Adrenal gland (tissue), 5 donors: Measurements from ENCODE around the gene SCARB1.
A peak's percentile ranks its signal among the peaks of the same experiment; 100 is the strongest.

Experiments
- POLR2A ChIP-seq, 2 donors: fragments of 450-650 bp; IDR thresholded peaks; one replicate each; pipeline ENCODE4 v1.6.1; 2017; ENCODE audit warnings: antibody characterized with exemption in 2 of 2, mild to moderate bottlenecking in 2 of 2, moderate library complexity in 1 of 2
- TF ChIP-seq, protein P1 (sequence below), 6 experiments: fragments of 450-650 bp in 4 of 6; fragments of 200-600 bp in 2 of 6; sonication (generic) in 1 of 6; IDR thresholded peaks; 1 replicate in 5 of 6; 2 replicates in 1 of 6; pipeline versions ENCODE4 v1.5.1 to v1.8.0; 2016 to 2021; ENCODE audit warnings: antibody characterized with exemption in 6 of 6, mild to moderate bottlenecking in 2 of 6, moderate library complexity in 1 of 6
- donor health status: DM: no; HTN: no; CAD: no.

DNA sequence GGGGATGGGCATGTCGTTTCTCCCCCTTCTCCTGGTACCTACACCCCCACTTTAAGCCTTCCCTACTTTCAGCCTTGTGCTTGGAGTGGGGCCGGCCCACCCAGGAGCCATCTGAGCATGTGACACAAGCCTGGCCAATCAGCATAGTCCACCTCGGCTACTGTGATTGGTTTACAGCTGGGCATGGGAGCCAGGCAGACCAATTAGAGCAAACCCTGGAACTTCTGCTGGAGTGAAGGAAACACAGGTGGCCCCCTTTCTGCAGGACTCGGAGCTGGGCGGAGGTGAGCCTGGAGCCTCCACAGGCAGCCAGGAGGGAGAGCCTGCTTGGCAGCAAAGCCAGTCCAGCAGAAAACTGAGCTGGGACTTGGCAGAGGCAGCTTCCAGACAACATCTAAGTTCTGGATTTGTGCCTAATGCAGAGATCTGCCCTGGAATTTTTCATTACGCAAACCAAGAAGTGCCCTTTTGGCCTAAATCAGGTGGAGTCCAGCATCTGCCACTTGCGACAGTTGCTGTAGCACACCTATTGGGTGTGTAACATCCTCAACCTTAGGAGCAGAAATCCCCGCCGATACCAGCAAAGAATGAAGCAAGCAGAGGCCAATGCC, 59.5 kb downstream of the SCARB1 start:
- TF ChIP-seq, protein P1, sequence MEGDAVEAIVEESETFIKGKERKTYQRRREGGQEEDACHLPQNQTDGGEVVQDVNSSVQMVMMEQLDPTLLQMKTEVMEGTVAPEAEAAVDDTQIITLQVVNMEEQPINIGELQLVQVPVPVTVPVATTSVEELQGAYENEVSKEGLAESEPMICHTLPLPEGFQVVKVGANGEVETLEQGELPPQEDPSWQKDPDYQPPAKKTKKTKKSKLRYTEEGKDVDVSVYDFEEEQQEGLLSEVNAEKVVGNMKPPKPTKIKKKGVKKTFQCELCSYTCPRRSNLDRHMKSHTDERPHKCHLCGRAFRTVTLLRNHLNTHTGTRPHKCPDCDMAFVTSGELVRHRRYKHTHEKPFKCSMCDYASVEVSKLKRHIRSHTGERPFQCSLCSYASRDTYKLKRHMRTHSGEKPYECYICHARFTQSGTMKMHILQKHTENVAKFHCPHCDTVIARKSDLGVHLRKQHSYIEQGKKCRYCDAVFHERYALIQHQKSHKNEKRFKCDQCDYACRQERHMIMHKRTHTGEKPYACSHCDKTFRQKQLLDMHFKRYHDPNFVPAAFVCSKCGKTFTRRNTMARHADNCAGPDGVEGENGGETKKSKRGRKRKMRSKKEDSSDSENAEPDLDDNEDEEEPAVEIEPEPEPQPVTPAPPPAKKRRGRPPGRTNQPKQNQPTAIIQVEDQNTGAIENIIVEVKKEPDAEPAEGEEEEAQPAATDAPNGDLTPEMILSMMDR (IDR thresholded peaks at IDR 0.05) = peak in 1 of 6 experiments; percentile 28
- peak in 1 of 2 donors; percentile 70 for TF ChIP-seq POLR2A (IDR thresholded peaks at IDR 0.05)
